Adrenal gland (tissue), 5 donors: ENCODE results near the gene GPSM1.
A peak's percentile ranks its signal among the peaks of the same experiment; 100 is the strongest.

ENCODE experiments used
- POLR2A ChIP-seq, 2 donors: fragments of 450-650 bp; IDR thresholded peaks; one replicate each; pipeline ENCODE4 v1.6.1; 2017; ENCODE audit warnings: antibody characterized with exemption in 2 of 2, mild to moderate bottlenecking in 2 of 2, moderate library complexity in 1 of 2
- TF ChIP-seq, protein P1 (sequence below), 6 experiments: fragments of 450-650 bp in 4 of 6; fragments of 200-600 bp in 2 of 6; sonication (generic) in 1 of 6; IDR thresholded peaks; 1 replicate in 5 of 6; 2 replicates in 1 of 6; pipeline versions ENCODE4 v1.5.1 to v1.8.0; 2016 to 2021; ENCODE audit warnings: antibody characterized with exemption in 6 of 6, mild to moderate bottlenecking in 2 of 6, moderate library complexity in 1 of 6
- donor health status: DM: no; HTN: no; CAD: no.

DNA sequence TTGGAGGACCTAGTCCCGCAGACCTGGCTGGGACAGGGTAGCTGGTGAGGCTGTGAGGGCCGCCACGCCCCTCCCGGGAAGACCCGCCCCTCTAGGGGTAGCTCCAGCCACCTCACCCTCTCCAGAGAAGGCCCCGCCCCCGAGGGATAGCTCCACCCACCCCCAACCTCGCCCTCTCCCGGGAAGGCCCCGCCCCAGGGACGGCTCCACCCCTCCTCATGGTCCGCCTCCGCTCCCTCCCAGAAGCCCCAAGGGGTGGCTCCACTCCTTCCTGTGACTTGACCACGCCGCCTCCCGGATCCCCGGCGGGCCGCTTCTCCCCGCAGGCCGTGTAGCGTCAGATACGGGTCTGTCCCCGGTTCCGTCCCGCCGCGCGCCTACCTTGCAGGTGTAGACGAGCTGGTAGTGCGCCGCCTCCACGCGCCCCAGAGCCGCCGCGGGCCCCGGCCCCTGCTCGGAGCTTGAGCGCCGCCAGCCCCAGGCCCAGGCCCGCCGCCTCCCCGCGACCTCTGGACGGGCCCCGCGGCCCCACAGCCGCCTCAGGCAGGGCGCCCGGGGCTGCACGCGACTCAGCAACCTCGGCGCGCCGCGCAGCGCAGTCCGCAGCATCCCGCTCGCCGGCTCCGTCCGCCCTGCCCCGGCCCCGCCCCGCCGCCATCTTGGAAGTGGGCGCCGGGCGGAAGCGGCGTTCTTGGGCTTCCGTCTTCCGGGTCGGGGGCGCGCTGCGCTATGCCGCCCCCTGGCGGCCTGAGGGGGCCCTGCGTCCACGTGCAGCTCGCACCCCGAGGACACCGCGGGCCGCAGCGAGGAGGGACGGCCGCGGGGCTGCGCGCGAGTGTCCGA is 36.0 kb downstream of the GPSM1 start, which contains the start of gene DNLZ:
- TF ChIP-seq, protein P1, sequence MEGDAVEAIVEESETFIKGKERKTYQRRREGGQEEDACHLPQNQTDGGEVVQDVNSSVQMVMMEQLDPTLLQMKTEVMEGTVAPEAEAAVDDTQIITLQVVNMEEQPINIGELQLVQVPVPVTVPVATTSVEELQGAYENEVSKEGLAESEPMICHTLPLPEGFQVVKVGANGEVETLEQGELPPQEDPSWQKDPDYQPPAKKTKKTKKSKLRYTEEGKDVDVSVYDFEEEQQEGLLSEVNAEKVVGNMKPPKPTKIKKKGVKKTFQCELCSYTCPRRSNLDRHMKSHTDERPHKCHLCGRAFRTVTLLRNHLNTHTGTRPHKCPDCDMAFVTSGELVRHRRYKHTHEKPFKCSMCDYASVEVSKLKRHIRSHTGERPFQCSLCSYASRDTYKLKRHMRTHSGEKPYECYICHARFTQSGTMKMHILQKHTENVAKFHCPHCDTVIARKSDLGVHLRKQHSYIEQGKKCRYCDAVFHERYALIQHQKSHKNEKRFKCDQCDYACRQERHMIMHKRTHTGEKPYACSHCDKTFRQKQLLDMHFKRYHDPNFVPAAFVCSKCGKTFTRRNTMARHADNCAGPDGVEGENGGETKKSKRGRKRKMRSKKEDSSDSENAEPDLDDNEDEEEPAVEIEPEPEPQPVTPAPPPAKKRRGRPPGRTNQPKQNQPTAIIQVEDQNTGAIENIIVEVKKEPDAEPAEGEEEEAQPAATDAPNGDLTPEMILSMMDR (IDR thresholded peaks at IDR 0.05): peak; percentile 55 to 100 (median 91)
- TF ChIP-seq POLR2A (IDR thresholded peaks at IDR 0.05): peak; percentile 71 to 77
